GM19328 (cell line): ENCODE measurements around the gene ADAM8.

Source experiments
- ATAC-seq: cut with Tn5 transposase; IDR thresholded peaks from one replicate; pipeline ENCODE4 v1.9.1; 2021; ENCODE audit warnings: mild to moderate bottlenecking, moderate library complexity; ENCODE audit not compliant: unreplicated experiment

The ADAM8 gene

DNA sequence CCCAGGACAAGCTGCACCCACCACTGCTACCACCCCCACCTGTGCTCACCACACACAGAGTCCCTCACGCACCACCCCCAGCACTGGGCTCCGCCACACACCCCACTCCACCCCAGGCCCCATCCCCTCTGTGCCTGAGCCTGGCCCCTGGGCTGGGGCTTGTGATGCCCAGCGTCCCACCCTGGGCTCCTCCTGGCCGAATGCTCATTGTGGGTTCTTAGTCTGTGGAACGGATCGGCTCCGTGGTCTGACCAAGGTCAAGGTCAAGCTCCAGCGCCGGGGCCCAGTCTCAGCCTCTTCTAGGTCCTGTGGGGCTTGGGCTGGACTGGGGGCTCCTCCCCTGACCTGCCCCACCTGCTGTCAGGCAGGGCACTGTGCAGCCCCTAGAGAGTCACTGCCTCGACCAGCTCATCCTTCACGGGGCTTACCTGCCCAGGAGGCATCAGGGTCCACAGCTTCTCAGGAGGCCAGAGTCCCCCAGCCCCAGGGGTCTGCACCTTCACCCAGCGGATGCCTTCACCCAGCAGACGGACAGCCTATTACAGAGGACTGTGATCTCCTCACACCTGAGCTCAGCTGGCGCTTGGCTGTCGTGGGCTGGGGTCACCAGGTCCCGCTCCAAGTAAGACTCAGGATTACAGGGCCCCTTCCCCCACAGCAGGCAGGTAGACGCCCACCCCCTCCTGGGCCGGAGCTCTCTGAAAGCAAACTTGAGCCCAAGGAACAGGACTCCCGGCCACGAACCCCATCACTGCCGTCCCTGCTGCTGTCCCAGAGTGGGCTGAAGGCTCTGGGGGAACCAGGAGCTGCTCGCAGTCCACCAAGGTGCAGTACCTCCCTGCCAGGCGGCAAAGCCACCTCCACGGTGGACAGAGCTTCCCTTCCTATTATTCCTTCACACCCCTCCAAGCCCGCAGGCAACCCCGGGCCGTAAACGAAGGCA, 61.9 kb downstream of the ADAM8 start:
- no peak for ATAC-seq

DNA sequence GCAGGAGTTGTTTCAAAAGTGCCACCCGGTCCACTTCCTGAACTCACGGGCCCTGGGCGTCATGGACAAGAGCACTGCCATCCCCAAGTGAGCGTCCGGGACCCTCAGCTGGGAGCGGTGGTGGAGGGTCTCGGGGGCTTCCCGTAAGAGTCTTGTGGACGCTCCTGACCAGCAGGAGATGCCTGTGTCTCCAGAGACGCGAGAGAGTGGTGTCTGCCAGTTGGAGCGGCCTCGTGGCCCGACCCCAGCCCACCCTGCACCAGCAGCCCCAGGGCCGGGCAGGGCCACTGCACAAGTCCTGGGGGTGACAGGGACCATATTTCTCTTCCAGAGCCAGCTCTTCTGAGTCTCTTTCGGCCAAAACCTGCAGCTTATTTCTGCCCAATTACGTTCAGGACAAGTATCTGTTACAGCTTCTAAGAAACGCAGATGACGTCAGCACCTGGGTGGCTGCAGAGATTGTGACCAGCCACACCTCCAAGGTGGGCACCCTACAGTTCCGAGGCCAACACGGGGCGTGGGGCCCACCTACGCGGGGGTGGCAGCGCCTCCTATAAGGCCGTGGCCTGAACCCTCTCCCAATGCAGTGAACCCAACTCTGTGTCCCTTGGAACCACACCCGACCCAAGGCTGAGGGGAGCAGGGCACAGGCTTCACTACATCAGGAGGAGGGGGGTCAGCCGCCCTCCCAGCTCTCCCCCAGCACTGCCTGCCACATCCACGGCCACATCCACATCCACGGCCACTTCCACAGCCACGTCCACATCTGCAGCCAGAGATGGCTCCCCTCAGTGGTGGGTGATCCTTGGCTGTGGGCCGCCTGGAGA, 62.8 kb downstream of the ADAM8 start:
- no peak for ATAC-seq

DNA sequence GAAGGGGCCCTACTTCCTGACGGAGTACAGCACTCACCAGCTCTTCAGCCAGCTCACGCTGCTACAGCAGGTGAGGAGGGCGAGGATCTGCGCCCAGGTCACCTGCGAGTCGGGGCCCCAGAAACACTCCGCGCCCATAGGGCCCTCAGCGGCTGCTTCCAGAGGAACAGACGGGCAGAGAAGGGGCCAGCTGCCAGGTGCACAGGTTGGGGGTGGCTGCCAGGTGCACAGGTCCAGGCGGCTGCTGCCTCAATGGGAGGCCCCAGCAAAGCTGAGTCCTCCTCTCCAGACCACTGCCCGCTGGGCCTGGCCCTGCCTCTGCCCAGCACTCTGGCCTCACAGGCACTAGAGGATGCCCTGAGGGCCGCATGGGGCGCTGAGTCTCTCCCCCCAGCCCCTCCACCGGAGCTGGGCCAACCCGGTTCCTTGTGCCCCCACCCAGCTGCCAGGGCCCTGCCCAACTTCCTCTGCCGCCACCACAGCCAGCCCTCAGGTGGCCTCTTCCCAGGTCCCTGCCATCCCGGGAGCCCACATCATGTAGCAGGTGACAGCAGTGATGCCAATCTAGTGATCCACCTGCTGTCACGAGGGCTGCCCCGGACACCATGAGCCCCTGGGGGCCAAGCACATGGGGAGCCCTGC, 63.7 kb downstream of the ADAM8 start:
- ATAC-seq, result no peak
